ENCODE results near the gene SLC29A3.

DNA sequence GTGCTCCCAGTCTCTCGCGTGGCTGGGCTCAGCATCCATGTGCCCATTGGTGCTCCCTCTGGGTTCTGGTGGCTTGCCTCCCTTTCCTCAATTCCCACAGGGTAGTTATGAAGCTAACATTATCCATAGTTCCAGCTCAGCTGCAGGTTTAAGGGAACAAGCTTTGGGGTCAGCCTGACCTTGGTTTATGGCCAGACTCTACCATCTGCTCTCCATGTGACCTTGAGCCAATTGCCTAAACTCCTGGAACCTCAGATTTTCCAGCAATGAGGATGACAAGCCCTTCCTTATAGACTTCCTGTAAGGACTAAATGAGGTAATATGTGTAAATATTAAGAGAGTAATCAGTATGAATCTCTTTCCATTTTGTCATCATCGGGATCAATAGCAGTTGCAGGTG, 10.1 kb upstream of the SLC29A3 start:
- TF ChIP-seq, protein P1, sequence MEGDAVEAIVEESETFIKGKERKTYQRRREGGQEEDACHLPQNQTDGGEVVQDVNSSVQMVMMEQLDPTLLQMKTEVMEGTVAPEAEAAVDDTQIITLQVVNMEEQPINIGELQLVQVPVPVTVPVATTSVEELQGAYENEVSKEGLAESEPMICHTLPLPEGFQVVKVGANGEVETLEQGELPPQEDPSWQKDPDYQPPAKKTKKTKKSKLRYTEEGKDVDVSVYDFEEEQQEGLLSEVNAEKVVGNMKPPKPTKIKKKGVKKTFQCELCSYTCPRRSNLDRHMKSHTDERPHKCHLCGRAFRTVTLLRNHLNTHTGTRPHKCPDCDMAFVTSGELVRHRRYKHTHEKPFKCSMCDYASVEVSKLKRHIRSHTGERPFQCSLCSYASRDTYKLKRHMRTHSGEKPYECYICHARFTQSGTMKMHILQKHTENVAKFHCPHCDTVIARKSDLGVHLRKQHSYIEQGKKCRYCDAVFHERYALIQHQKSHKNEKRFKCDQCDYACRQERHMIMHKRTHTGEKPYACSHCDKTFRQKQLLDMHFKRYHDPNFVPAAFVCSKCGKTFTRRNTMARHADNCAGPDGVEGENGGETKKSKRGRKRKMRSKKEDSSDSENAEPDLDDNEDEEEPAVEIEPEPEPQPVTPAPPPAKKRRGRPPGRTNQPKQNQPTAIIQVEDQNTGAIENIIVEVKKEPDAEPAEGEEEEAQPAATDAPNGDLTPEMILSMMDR (conservative IDR thresholded peaks at IDR 0.05 in 1 of 2, IDR thresholded peaks at IDR 0.05 in 1 of 2; ENCODE audit: low read depth in 1 of 2, low read length in 2 of 2), result no peak
- TF ChIP-seq EZH2 (IDR thresholded peaks at IDR 0.05; ENCODE audit: low read length, missing control alignments), result no peak
